ENCODE data around the gene RAB37. TPM values are rescaled to one million over a fixed set of nuclear protein-coding genes. Genes with fewer than 3 reads are reported as not detected.

Gene RAB37
- polyA plus RNA-seq, 1 donor from 2014 or later, result not detected

GRCh38 chr17:74779948-74780400, 42.9 kb downstream of the RAB37 start:
- H3K4me3 ChIP-seq (ENCODE audit: low read length), result no peak overlapping the region
- peaks cover 23% of the 10 kb centered on the region for H3K79me2 ChIP-seq (replicated peaks; ENCODE audit: insufficient read depth, low read length)
- no peak overlapping the region for H3K9ac ChIP-seq (ENCODE audit: low read length)
- H3K4me2 ChIP-seq (ENCODE audit: low read length), result no peak overlapping the region
- H3K36me3 ChIP-seq (ENCODE audit: insufficient read depth, low read length), result no peaks in the 10 kb centered on the region
- H2AFZ ChIP-seq (ENCODE audit: low read depth, low read length), result no peak overlapping the region
- no peaks in the 10 kb centered on the region for H3K9me3 ChIP-seq (ENCODE audit: low read length)
- no peak overlapping the region for H3K27ac ChIP-seq (ENCODE audit: low read length)
- no peaks in the 10 kb centered on the region for H3K9me2 ChIP-seq (ENCODE audit: insufficient read depth, low read length)
- no peaks in the 10 kb centered on the region for H3K27me3 ChIP-seq (ENCODE audit: insufficient read depth, low read depth, low read length)
- TF ChIP-seq SMC3 (conservative IDR thresholded peaks at IDR 0.05; ENCODE audit: poor library complexity), result no peak
- TF ChIP-seq RAD21 (conservative IDR thresholded peaks at IDR 0.05), result no peak
- TF ChIP-seq TAF1 (IDR thresholded peaks at IDR 0.05; ENCODE audit: low read depth), result no peak
- no peak for TF ChIP-seq EP300 (conservative IDR thresholded peaks at IDR 0.05; ENCODE audit: poor library complexity, severe bottlenecking)
- TF ChIP-seq EZH2 (IDR thresholded peaks at IDR 0.05; ENCODE audit: borderline replicate concordance, insufficient read depth, low read length, poor library complexity, severe bottlenecking), result no peak
- TF ChIP-seq MXI1 (conservative IDR thresholded peaks at IDR 0.05; ENCODE audit: poor library complexity, severe bottlenecking), result no peak
- no peak for TF ChIP-seq POLR2AphosphoS5 (IDR thresholded peaks at IDR 0.05)
- TF ChIP-seq, protein P1, sequence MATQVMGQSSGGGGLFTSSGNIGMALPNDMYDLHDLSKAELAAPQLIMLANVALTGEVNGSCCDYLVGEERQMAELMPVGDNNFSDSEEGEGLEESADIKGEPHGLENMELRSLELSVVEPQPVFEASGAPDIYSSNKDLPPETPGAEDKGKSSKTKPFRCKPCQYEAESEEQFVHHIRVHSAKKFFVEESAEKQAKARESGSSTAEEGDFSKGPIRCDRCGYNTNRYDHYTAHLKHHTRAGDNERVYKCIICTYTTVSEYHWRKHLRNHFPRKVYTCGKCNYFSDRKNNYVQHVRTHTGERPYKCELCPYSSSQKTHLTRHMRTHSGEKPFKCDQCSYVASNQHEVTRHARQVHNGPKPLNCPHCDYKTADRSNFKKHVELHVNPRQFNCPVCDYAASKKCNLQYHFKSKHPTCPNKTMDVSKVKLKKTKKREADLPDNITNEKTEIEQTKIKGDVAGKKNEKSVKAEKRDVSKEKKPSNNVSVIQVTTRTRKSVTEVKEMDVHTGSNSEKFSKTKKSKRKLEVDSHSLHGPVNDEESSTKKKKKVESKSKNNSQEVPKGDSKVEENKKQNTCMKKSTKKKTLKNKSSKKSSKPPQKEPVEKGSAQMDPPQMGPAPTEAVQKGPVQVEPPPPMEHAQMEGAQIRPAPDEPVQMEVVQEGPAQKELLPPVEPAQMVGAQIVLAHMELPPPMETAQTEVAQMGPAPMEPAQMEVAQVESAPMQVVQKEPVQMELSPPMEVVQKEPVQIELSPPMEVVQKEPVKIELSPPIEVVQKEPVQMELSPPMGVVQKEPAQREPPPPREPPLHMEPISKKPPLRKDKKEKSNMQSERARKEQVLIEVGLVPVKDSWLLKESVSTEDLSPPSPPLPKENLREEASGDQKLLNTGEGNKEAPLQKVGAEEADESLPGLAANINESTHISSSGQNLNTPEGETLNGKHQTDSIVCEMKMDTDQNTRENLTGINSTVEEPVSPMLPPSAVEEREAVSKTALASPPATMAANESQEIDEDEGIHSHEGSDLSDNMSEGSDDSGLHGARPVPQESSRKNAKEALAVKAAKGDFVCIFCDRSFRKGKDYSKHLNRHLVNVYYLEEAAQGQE (IDR thresholded peaks at IDR 0.05; ENCODE audit: borderline replicate concordance), result no peak
- no peak for TF ChIP-seq CTCF (IDR thresholded peaks at IDR 0.05; ENCODE audit: poor library complexity, severe bottlenecking)
- H3F3A ChIP-seq (ENCODE audit: insufficient read depth, low read length, poor library complexity, severe bottlenecking), result no peaks in the 10 kb centered on the region
- no peaks in the 10 kb centered on the region for H4K20me1 ChIP-seq (ENCODE audit: insufficient read depth)

GRCh38 chr17:74780443-74781238, 43.6 kb downstream of the RAB37 start:
- H3K27ac ChIP-seq (ENCODE audit: low read length), result no peak overlapping the region
- no peaks in the 10 kb centered on the region for H3K9me2 ChIP-seq (ENCODE audit: insufficient read depth, low read length)
- H3K27me3 ChIP-seq (ENCODE audit: insufficient read depth, low read depth, low read length), result no peaks in the 10 kb centered on the region
- H3K79me2 ChIP-seq (replicated peaks; ENCODE audit: insufficient read depth, low read length), result peaks cover 17% of the 10 kb centered on the region
- peak; percentile 33 for TF ChIP-seq CTCF (IDR thresholded peaks at IDR 0.05; ENCODE audit: poor library complexity, severe bottlenecking)
- no peak for TF ChIP-seq POLR2AphosphoS5 (IDR thresholded peaks at IDR 0.05)
- no peaks in the 10 kb centered on the region for H3K9me3 ChIP-seq (ENCODE audit: low read length)
- no peaks in the 10 kb centered on the region for H3F3A ChIP-seq (ENCODE audit: insufficient read depth, low read length, poor library complexity, severe bottlenecking)
- H3K36me3 ChIP-seq (ENCODE audit: insufficient read depth, low read length), result no peaks in the 10 kb centered on the region
- H3K9ac ChIP-seq (ENCODE audit: low read length), result no peak overlapping the region
- H4K20me1 ChIP-seq (ENCODE audit: insufficient read depth), result no peaks in the 10 kb centered on the region
- no peak overlapping the region for H3K4me3 ChIP-seq (ENCODE audit: low read length)
- H2AFZ ChIP-seq (ENCODE audit: low read depth, low read length), result no peak overlapping the region
- H3K4me2 ChIP-seq (ENCODE audit: low read length), result no peak overlapping the region
